Upper lobe of left lung (tissue), 6 donors: Measurements from ENCODE around the gene ESYT2. TPM values are rescaled to one million over a fixed set of nuclear protein-coding genes. Genes with fewer than 3 reads are reported as not detected.

ENCODE experiments used
- ATAC-seq, 2 donors: fragments of 200-7000 bp; cut with Tn5 transposase; one replicate each; pipeline ENCODE4 v1.9.1; 2022; ENCODE audit warnings: mild to moderate bottlenecking in 2 of 2, moderate library complexity in 2 of 2; ENCODE audit not compliant: low FRiP score in 2 of 2
- DNase-seq, 2 donors: peaks; one replicate each; pipeline ENCODE4 v3.0.0-alpha.2; 2019 to 2020
- H3K27ac ChIP-seq, 4 donors: fragments of 200-600 bp; sonication (generic); one replicate each; pipeline ENCODE4 v1.5.1; 2016 to 2019
- H3K27me3 ChIP-seq, 4 donors: fragments of 200-600 bp; sonication (generic); one replicate each; pipeline ENCODE4 v1.5.1; 2017 to 2019
- H3K36me3 ChIP-seq, 4 donors: fragments of 200-600 bp; sonication (generic); one replicate each; pipeline ENCODE4 v1.5.1; 2016 to 2019
- H3K4me1 ChIP-seq, 4 donors: fragments of 200-600 bp; sonication (generic); one replicate each; pipeline ENCODE4 v1.5.1; 2018 to 2019
- H3K4me3 ChIP-seq, 4 donors: fragments of 200-600 bp; sonication (generic); one replicate each; pipeline ENCODE4 v1.5.1; 2017 to 2019; ENCODE audit warnings: mild to moderate bottlenecking in 2 of 4, moderate library complexity in 1 of 4
- H3K9me3 ChIP-seq, 4 donors: fragments of 200-600 bp; sonication (generic); one replicate each; pipeline ENCODE4 v1.5.1; 2018 to 2019
- EP300 ChIP-seq, 4 donors: sonication (generic); formaldehyde crosslinking; IDR thresholded peaks; one replicate each; pipeline ENCODE4 v1.5.1; 2017; ENCODE audit warnings: antibody characterized with exemption in 4 of 4, control low read depth in 2 of 4
- POLR2A ChIP-seq, 4 donors: fragments of 450-650 bp; IDR thresholded peaks; one replicate each; pipeline ENCODE4 v1.5.1; 2016 to 2017; ENCODE audit warnings: antibody characterized with exemption in 4 of 4, mild to moderate bottlenecking in 2 of 4
- POLR2AphosphoS5 ChIP-seq, 2 donors: sonication (generic); formaldehyde crosslinking; IDR thresholded peaks; one replicate each; pipeline ENCODE4 v1.5.1; 2017; ENCODE audit warnings: antibody characterized with exemption in 2 of 2
- WGBS, 2 donors: methylation state at CpG; one replicate each; pipeline ENCODE4 v1.1.5; 2017 to 2018; 5-methylcytosine and 5-hydroxymethylcytosine counted together
- total RNA-seq, 6 donors: library from RNA; depleted of rRNA in 4 of 6; stranded (reverse); fragments of >200 nt in 4 of 6; gene quantifications; one replicate each; pipeline versions ENCODE4 v1.1.0 to v1.2.1, GENCODE V29; 2016 to 2021
- TF ChIP-seq, protein P1 (sequence below), 6 experiments: fragments of 450-650 bp in 4 of 6; fragments of 200-600 bp in 2 of 6; sonication (generic) in 2 of 6; IDR thresholded peaks; one replicate each; pipeline ENCODE4 v1.5.1; 2016 to 2019; ENCODE audit warnings: antibody characterized with exemption in 6 of 6
- donor health status: DM: no; HTN: no; CAD: no; lungs with moderate emphysema.
- donor health status: DM: no; HTN: yes; CAD: no; lungs with severe emphysema.

Gene ESYT2
- total RNA-seq, 6 donors from 2014 or later: 60.7 to 115 (median 74.7) TPM

DNA sequence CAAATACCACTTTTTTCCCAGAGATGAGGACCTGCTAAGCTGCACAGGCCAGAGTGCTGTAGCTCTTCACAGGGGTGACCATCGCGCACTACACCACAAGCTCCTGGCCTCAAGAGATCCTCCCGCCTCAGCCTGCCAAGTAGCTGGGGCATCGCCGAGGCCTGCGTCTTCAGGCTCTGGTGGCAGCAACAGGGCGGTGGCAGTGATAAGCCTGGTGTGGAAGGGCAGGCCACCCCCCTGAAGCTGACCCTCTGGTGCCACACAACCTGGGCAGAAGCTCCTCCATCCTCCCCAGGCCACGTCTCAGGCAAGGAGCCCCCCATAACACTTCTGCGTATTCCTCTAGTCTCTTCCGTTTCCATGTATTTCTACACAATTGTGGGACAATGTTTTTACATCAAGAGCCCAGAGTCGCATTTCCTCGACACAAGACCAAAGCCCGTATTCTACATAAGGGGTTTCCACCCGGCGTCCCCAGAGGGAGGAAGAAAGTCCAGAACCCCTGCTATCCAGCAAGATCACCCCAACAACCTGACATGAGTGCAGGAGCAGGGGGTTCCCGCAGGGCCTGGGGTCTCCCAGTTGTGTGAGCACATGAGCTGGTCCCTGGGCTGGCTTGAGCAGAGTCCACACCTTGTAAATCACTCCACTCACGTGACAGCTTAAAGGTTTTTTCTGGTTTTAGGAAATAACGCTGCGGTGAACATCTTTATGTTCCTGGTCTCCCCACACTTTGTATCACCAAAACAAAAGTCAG, 87.1 kb downstream of the ESYT2 start:
- WGBS, 2 donors: 94 to 97% methylated on average over 17 to 19 of the region's 19 CpGs

DNA sequence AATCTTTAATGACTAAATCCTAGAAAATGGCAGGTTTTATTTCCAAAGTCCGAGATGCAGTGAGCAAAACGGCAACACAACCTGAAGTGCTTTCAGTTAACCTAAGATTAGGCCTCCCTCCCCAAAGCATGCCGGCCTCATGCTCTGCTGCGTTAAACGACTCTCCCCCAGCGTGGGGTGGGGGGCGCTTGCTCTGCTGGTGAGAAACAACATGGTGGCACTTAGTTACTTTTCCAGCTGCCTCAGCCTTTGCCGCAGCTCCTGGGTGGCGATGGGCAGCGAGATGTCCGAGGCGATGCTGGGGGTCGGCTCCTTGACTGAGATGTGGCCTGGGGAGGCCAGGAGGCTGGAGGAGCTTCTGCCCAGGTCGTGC, 88.0 kb downstream of the ESYT2 start:
- peaks cover 19 to 97% (median 66%) of the 10 kb centered on the region in 4 donors for H3K36me3 ChIP-seq
- DNase-seq (peak in 1 of 2 donors; percentile 50), ATAC-seq (no peak)
- H3K4me3 ChIP-seq: no peak overlapping the region
- peaks cover 0 to 13% (median 7%) of the 10 kb centered on the region in 4 donors for H3K4me1 ChIP-seq
- H3K9me3 ChIP-seq: no peaks in the 10 kb centered on the region
- no peak overlapping the region for H3K27ac ChIP-seq
- TF ChIP-seq, protein P1, sequence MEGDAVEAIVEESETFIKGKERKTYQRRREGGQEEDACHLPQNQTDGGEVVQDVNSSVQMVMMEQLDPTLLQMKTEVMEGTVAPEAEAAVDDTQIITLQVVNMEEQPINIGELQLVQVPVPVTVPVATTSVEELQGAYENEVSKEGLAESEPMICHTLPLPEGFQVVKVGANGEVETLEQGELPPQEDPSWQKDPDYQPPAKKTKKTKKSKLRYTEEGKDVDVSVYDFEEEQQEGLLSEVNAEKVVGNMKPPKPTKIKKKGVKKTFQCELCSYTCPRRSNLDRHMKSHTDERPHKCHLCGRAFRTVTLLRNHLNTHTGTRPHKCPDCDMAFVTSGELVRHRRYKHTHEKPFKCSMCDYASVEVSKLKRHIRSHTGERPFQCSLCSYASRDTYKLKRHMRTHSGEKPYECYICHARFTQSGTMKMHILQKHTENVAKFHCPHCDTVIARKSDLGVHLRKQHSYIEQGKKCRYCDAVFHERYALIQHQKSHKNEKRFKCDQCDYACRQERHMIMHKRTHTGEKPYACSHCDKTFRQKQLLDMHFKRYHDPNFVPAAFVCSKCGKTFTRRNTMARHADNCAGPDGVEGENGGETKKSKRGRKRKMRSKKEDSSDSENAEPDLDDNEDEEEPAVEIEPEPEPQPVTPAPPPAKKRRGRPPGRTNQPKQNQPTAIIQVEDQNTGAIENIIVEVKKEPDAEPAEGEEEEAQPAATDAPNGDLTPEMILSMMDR (IDR thresholded peaks at IDR 0.05): no peak
- TF ChIP-seq POLR2AphosphoS5 (IDR thresholded peaks at IDR 0.05): no peak
- TF ChIP-seq EP300 (IDR thresholded peaks at IDR 0.05): no peak
- TF ChIP-seq POLR2A (IDR thresholded peaks at IDR 0.05): no peak
- no peaks in the 10 kb centered on the region for H3K27me3 ChIP-seq
- 95 to 98% methylated on average over 10 to 14 of the region's 14 CpGs for WGBS, 2 donors

More for the DNA sequence above, 87.1 kb downstream of the ESYT2 start:
- Histone ChIP-seq H3K9me3 (no peaks in the 10 kb centered on the region), H3K4me3 (no peak overlapping the region), H3K4me1 (peaks cover 0 to 13% (median 7%) of the 10 kb centered on the region in 4 donors), H3K27me3 (no peaks in the 10 kb centered on the region), H3K36me3 (peaks cover 24 to 97% (median 66%) of the 10 kb centered on the region in 4 donors), H3K27ac (no peak overlapping the region)
- DNase-seq (peak in 1 of 2 donors; percentile 38), ATAC-seq (no peak)
- TF ChIP-seq POLR2AphosphoS5 (IDR thresholded peaks at IDR 0.05): no peak
- no peak for TF ChIP-seq POLR2A (IDR thresholded peaks at IDR 0.05)
- TF ChIP-seq EP300 (IDR thresholded peaks at IDR 0.05): no peak
- TF ChIP-seq, protein P1 (IDR thresholded peaks at IDR 0.05): no peak

DNA sequence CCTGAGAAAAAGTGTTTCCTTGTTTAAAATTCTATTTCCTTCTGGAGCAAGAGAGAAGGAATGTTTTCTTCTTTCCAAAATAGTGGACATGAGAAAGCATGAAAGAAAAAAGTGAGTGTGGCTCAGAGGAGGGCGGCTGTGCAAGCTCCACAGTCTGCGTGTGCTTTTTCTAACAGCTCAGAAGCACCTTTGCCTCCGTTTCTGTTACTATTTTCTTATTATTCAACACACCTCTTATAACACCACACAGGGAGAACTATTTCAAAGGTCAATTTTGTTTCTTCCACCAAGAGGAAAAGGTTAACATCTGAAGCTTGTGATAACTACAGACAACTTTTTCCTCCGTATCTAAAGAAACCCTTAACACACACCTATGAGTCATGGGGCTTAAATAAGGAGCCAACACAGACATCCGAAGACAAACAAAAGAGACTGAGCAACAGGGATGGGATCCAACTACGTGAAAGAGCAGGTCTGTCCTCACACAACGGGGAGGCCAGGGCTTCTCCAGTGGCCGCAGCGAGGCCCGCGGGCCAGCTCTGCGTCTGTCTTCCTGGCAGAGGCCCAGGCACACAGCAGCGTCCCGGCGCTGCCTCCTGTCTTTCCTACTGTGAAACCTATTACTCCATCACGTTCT, 88.5 kb downstream of the ESYT2 start:
- Histone ChIP-seq H3K36me3 (peaks cover 19 to 98% (median 69%) of the 10 kb centered on the region in 4 donors), H3K4me3 (no peak overlapping the region), H3K4me1 (peaks cover 0 to 13% (median 7%) of the 10 kb centered on the region in 4 donors), H3K27me3 (no peaks in the 10 kb centered on the region), H3K9me3 (no peaks in the 10 kb centered on the region), H3K27ac (peak overlapping the region in 1 of 4 donors; percentile 54)
- peak in 1 of 2 donors; percentile 79 for DNase-seq
- 89 to 91% methylated on average over 16 of the region's 16 CpGs for WGBS, 2 donors
- ATAC-seq: peak in 1 of 2 donors; percentile 35
- no peak for TF ChIP-seq POLR2A (IDR thresholded peaks at IDR 0.05)
- TF ChIP-seq, protein P1 (IDR thresholded peaks at IDR 0.05): no peak
- TF ChIP-seq EP300 (IDR thresholded peaks at IDR 0.05): no peak
- TF ChIP-seq POLR2AphosphoS5 (IDR thresholded peaks at IDR 0.05): no peak

DNA sequence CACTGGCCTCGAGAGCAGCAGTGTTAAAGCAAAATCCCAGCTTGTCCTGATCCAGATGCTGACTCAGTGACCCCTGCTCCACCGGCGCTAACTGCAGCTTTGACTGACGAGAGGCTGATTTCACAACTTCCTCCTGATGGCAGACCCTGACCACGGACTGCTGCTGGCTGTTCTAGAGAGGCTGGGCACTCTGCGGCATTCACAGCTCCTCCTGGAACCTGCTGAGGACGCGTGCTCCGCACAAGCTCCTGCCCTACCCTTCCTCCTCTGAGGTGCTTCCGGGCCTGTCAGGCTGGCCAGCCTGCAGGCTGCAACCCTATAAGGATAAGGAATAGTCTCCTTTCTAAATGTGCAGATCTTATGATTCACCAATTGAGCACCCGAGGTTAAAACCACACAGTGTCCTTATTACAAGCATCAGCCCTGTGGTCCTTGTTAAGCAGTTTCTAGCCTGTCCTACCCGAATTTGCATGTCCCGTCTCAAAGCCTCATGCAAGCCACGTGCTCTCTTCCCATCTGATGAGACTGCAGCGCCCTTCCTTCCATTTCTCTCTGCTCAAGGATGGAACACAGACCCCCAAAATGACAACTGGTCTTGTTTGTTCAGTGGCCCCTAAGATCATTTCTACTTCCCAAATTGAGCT, 89.2 kb downstream of the ESYT2 start:
- H3K27me3 ChIP-seq: no peaks in the 10 kb centered on the region
- H3K27ac ChIP-seq: peak overlapping the region in 3 of 4 donors; percentile 10 to 54 (median 53)
- ATAC-seq (peak; percentile 45 to 66), DNase-seq (peak in 1 of 2 donors; percentile 76)
- H3K36me3 ChIP-seq: peaks cover 21 to 99% (median 72%) of the 10 kb centered on the region in 4 donors
- H3K9me3 ChIP-seq: no peaks in the 10 kb centered on the region
- peaks cover 0 to 13% (median 7%) of the 10 kb centered on the region in 4 donors for H3K4me1 ChIP-seq
- TF ChIP-seq POLR2AphosphoS5 (IDR thresholded peaks at IDR 0.05) (peak; percentile 56 to 70), POLR2A (IDR thresholded peaks at IDR 0.05) (no peak)
- 55 to 67% methylated on average over 7 to 15 of the region's 15 CpGs for WGBS, 2 donors
- H3K4me3 ChIP-seq: no peak overlapping the region

DNA sequence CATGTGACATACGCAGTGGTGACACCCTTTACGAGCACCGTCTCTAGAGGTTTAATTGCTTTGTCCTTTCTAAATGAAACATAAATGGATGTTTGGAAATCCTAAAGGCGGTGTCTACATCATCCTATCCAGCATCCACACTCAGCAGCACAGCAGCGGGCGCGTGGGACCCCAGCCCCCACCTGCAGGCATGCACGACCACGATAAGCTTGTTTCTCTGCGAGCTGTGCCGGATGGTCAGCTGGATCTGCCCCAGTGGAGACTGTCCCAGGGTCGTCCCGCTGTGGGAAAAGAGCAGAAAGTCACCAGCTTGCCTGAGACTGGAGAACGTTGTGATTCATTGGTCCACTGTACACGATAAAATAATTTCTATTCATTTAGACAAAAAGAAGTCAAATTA, 90.5 kb downstream of the ESYT2 start:
- Histone ChIP-seq H3K27me3 (no peaks in the 10 kb centered on the region), H3K27ac (no peak overlapping the region), H3K9me3 (no peaks in the 10 kb centered on the region), H3K4me1 (peaks cover 0 to 13% (median 7%) of the 10 kb centered on the region in 4 donors), H3K36me3 (peaks cover 23 to 99% (median 78%) of the 10 kb centered on the region in 4 donors), H3K4me3 (no peak overlapping the region)
- 84 to 93% methylated on average over 15 of the region's 15 CpGs for WGBS, 2 donors
- ATAC-seq (no peak), DNase-seq (peak in 1 of 2 donors; percentile 52)
- no peak for TF ChIP-seq EP300 (IDR thresholded peaks at IDR 0.05)
- no peak for TF ChIP-seq POLR2AphosphoS5 (IDR thresholded peaks at IDR 0.05)
- TF ChIP-seq, protein P1 (IDR thresholded peaks at IDR 0.05): no peak
- TF ChIP-seq POLR2A (IDR thresholded peaks at IDR 0.05): no peak
